NCI-H748 (cell line): ENCODE results near the gene RAC2.
A peak's percentile ranks its signal among the peaks of the same experiment; 100 is the strongest.

Experiments
- DNase-seq: peaks from one replicate; lab custom pipeline; 2025; ENCODE audit not compliant: unreplicated experiment; lab: John Stamatoyannopoulos, UW

Gene RAC2

DNA sequence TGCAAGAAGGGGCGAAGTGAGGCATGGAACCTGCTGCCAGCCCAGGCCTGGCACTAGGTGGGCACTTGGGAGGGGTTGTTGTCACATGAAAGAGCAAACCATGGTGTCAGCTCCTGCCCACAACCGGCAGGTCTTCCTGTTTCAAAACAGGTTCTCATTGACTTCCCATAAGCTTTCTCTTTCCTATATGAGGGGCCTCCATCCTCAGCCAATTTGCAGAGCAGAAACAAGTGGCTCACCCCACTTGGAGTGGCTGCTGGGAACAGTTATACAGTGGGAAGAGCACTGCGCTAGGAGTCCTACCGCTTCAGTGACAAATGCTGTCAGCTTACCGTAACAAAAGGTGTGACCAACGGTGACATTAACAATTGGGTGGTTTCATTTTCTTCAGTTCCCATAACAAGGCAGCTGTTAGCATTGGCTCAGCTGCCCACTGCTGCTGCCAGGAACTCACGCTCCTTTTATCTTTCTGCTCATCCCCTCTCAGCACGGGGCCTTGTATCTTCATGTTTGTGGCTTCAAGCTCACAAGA is 21.6 kb downstream of the RAC2 start:
- no peak for DNase-seq

DNA sequence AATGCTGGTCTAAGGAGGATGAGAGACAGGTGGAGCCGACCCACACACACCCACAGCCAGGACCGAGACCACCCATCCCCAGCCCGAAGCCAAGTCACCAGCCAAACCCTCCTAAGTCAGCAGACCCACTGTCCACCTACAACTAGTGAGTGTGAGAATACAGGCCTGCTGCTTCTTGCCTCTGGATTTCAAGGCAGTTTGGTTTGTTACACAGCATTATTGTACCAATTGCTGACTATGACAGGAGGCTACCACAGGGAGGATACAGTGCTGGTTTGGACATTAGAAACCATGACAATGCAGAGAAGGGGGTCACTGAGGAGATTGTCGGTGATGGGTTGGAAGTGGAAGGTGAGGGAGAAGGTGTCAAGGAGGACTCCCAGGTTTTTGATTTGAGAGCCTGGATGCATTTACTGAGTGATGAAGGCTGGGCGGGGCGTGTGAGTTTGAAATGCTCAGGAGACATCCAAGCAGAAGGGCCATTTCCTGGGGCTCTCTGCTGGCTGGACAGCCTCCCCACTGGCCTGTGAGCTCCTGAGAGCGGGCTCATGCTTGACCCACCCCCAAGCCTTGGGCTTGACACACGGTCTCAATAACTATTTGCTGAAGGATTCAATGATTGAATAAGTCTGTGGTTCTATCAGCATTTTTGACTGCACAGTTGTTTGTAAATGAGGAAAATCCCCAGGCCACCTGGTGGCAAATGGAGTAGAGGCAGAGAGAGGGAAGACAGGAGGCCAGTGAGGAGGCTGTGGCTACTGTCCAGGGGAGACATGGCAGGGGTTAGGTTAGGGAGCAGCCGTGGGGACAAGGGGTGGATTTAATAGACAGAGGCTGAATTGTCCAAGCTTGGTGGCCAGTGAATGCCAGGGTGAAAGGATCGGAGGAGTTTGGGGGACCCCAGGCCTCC is 22.4 kb downstream of the RAC2 start:
- no peak for DNase-seq

DNA sequence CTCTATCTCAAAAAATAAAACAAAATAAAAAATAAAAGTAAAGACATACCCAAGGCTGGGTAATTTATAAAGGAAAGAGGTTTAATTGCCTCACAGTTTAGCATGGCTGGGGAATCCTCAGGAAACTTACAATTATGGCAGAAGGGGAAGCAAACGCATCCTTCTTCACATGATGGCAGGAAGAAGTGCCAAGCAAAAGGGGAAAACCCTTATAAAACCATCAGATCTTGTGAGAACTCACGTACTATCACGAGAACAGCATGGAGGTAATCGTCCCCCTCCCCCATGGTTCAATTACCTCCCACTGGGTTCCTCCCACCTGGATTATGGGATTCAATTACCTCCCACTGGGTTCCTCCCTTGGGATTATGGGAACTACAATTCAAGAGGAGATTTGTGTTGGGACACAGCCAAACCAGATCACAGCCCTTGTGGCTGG is 23.5 kb downstream of the RAC2 start:
- no peak for DNase-seq

DNA sequence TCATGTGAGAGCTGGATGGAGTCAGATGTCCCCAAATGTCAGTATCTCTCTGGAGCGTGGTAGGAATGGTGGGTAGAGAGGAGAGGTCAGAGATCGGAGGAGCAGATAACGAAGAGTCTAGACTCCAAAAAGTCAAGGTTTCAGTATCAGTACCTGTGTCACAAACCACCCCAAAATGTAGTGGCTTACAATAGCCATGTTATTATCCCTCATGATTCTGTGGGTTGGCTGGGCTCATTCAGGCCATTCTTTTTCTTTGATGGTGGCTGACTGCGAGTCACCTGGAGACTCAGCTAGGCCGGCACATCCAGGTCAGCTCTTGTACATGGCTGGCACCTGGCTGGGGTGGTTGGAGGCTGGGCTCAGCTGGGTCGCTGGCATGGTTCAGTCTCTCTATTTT is 24.5 kb downstream of the RAC2 start:
- DNase-seq, result no peak

DNA sequence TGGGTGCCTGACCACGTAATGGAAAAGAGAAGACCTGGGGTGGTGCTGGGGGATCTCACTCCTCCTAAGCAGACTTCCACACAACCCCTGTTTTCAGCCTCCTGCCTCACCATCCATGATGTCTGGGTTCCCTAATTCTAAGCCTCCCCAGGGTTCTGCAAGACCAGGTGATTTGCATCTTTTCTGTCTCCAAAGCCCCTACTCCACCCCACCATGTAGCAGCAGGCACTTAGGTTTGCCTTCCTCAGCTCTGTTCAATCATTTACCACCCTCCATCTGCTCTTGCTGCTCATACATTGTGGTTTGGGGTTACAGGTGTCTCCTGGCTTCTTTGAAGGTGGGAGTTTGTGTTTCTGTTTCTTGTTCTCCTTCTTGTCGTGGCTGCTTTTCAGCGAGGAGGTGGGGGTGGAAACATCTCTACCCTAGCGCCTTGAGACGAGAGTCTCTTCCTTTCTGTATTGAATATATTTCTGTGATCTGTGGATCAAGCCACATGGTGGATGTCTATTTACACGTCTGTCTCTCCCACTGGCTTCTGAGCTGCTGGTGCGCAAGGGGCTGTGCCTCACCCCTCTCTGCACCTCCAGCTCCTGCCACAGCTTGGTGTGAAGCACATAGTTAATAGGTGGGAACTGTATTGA is 25.2 kb downstream of the RAC2 start:
- DNase-seq, result no peak

DNA sequence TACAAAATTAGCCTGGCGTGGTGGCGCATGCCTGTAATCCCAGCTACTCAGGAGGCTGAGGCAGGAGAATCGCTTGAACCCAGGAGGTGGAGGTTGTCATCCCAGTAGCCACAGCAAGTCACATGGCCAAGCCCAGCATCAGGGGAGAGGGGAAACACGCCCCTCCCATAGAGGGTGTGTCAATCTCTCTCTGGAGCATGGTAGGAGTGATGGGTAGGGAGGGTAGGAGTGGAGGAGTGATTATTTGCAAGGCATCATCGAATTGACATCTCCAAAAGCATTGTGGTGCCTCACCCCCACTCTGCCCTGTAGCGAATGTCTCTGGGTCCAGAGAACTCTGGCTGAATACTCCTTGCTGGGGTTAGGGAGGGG is 25.7 kb downstream of the RAC2 start:
- DNase-seq, result no peak

DNA sequence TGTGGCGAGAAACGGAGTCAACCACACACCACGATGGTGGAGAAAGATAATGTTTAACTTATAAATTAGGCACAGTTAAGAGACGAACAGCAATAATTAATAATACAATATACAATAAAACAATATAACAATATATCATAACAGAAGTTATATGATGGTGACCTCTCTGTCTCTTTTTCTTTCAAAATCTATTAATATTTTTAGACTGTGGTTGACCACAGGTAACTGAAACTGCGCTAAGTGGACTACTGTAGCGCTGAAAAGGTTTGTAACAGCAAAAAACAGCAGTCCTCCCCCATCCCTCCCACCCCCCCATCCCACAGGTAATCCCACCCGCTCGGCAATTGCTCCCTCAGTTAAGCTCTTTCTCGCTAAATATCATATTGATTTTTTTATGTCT is 28.2 kb downstream of the RAC2 start:
- no peak for DNase-seq

DNA sequence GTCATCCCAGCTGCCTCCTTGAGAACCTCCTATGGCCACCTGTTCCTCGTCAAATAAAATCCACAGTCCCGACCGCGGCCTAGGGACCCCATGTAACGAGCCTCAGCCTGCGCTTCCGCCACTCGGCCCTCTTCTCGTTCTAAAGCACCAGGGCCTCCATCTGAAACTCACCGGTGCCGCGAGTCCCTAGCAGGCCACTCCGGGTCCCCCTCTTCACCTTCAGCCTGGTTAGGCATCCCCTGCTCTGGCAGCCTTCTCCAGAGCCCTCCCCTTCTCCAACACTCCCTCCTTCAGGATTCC is 29.4 kb downstream of the RAC2 start:
- DNase-seq, result no peak

DNA sequence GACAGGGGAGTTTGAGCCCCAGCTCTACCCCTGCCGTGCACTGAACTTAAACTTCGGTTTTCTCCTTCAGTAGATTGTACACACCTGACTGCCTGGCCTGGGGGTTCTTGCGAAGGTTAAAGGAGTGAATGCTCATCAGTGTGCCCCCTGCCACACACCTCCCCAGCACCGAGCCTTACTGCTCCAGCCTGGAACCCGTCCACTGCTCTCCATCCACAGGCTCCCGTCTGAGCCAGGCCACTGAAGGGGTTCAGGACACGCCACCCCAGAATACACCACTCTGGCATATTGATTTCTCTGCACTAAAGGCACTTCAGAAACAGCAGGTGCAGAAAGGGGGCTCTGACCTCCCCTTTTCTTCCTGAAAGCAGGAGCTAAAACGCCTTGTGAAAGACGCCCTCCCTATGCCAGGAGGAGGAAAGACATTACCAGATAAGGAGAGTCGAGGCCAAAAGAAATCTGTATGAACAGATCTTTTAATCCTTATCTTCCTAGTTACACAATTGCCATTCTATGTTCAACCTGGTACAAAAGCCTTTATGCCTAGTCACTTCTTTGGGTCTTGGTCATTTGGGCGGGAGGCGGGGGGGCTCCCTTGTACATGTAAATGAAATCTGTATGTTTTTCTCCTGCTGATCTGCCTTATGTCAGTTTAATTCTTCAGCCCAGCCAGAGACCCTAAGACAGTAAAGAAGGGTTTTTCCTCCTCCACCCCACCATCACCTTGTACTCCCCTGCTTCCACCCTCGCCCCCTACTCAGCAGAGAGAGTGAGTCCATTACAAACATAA is 29.9 kb downstream of the RAC2 start:
- no peak for DNase-seq

DNA sequence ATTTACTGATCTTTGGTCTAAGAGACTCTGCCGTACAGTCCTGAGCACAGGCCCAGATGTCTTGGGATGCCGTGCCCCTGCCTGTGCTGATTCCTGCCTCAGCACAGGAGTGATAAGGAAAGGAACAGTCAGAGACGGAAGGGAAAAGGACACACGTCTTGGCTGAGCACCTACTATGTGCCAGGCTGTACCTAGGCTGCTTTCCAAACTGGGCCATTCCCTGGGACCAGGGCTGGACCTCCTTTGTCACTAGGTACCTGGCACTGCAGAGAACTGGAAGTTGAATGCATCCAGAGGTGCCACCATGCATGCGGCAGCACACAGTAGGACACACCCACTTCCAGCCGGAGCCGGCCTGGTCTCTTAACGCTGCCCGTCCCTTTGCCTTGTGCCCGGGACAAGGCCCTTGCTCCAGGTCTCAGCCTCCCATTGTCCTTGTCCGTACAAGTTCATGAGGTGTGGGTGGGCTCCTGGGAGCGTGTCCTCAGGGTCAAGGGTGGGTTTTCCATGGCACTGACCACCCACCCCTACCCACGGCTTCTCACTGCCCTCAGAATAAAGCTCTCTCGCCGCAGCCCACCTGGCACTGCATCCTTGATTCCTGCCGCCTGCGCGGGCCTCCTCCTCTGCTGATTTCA is 30.7 kb downstream of the RAC2 start:
- no peak for DNase-seq

DNA sequence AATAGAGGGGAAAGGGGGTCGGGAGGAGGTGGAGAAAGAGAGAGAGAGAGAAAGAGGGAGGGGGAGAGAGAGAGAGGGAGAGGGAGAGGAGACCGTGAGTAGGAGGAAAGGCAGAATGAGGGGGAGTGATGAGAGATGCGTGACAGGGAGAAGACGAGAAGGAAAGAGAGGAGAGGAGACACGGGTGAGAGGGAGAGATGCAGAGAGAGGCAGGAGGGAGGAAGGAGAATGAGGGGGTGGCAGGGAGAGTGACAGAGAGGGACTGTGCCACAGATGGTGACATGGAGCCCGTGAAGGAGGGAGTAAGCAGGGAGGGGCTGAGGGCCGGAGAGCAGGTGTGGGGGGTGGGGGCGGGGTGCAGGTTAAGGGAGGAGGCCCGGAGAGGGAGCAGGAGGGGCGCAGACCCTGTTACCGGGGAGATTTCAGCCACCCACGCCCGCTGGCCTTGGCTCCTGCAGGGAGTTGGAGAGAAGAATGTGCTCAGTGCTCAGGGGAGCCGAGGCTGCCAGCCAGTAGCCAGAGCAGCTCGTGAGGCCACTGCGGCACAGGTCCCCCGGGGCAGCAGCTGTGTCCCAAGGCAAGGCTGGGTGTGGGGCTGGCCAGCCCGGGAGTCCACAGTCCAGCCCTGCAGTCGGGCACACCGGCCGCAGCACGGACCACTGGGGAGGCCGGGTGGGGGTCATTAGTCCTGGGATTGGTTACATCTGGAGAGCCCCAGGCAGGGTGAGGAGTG is 31.7 kb downstream of the RAC2 start, which contains the start of gene SSTR3:
Gene SSTR3 (minus strand): TSS at position 304 of the 733 bp plus-strand sequence. CDS start 4,674 bp downstream, outside the sequence.
- DNase-seq, result peak; percentile 2

DNA sequence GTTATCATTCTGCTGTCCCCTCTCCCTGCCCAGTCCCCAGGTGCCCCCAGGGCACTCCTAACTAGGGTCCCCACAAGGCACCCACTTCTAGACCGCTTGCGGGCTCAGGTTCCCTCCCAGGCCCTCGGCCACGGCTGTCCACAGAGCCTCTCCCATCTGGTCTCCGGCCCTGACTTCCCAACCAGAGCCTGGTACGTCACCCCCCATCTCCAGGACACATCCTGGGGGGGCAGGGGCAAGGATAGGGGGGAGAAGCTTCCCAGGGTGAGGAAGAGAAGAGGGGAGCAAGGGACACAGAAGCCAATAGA is 32.2 kb downstream of the RAC2 start:
- DNase-seq, result no peak

DNA sequence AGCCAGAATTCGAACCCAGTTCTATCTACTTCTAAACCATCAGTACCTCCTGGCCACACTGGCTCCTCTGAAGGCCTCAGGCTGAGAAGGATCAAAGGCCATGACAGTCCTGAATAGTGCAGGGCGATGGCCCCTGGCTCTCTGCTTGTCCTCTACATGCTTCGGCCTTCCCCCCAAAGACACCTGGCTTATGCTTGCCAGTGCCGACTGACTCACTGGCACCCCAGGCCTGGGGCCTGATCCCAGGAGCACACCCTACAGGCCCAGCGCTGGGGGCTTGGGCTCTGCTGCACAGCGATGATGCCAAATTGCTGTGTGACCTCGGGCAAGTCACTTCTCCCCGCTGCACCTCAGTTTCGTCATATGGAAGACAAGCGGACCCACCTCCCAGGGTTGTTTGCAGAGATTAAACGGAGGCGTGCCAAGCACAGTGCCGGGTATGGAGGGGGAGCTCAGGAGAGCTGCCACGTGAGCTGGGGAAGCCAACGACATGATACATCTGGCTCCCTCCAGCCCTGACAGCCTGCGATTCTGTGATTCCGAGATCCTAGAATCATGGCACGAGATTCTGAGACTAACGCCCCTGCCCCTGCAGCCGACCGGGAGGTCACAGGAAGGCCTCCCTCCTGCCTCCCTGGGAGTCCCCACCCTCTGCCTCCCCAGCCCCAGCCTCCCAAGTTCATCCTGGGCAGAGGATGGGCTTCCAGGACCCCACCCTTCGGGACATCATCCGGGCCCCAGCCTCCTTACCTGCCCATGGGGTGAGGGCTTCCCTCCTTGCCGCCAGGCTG is 32.8 kb downstream of the RAC2 start:
- no peak for DNase-seq

DNA sequence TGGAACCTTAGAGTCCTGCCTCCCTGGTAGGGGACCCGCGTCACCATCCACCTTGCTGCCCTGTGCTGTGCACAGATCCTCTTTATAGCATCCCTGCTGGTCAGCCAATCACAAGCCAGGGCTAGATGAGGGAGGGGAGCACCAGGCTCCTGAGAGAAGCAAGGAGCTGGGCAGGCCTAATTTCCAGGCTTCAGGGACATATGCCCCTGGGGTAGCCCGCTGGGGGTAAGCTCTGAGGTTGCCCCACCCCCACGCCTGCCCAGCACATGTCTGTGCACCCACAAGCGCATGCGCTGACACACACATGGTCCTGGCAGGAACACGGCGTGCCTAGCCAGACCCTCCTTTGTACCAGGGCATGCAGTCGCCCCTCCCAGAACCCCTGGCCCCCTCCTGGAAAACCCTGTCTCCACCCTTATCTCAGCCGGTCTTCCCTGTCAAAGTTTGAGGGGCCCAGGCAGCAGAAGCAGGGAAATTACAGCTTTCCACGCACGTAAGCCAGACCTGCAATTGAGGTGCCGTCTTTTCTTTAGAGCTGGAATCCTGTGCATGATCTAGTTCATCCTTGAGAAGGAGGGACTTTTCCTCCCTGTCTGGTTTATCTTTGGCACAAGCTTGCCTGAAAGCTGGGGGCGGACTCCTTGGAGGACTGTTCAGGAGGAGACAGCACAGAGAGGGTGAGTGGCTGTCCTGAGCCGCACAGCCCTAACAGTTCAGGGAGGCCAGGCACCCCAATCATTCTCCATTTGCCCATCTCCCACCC is 33.8 kb downstream of the RAC2 start:
- DNase-seq, result no peak

DNA sequence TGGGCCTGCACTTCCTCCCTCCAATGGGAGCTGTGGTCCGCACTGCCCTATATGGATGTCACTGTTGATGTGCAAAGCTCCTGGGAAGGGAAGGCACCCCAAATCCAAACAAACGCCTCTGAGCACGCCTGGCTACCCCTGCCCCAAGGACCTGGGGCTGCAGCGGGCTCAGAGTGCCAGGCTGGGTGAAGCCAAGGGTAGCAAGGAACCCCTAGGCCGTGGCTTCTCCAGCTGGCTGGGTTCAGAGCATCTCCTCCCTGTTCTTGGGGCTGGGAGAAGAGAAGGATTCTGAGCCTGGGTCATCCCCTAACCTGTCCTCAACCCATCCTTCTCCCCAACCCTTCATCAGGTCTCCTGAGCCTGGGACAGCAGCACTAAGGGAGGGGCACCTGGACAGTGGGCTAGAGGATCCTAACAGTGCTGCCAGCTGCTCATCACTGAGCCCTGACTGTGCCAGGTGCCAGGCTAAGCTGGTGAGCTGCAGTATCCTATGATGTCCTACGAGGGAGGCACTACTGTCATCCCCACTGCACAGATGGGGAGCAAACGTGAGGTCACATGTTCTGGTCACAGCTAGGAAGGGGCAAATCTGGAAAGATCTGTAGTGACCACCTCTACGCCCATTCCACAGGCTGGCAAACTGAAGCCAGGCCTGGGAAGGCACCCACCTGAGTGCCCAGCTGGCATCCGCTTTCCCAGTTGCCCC is 34.8 kb downstream of the RAC2 start:
- no peak for DNase-seq

DNA sequence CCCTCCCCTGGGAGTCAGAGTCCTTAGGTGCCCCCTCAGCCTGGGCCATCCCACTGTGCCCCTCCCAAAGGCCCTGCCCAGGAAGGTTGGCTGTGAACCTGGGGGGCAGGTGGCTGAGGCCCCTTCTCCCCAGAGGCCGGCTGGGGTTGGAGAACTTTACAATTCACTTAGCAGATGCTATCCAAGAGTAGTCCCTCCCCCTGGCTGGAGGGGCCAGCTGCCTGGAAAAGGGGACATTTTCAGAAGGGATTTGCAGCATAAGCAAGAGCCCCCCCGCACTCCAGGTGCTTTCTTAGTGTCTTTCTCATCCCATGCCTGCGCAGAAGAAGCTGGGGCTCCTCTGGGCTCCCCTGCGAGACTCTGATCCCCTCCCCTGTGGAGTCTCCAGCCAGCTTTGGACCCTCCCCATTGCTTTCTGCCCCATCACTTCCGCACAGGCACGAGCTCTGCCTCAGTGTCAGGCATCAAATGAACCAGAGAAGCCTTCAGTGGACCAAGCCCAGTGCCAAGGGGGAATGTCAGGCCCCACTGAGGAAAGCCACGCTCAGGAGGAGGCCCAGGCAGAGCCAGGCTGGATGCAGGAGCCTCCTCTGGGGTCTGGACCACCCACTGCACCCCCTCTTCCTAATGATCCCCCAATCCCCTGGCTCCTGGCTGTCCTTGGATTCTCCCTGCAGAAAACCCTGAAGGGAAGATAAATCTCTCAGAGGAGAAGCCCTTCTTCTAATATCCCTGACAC is 35.5 kb downstream of the RAC2 start:
- no peak for DNase-seq

DNA sequence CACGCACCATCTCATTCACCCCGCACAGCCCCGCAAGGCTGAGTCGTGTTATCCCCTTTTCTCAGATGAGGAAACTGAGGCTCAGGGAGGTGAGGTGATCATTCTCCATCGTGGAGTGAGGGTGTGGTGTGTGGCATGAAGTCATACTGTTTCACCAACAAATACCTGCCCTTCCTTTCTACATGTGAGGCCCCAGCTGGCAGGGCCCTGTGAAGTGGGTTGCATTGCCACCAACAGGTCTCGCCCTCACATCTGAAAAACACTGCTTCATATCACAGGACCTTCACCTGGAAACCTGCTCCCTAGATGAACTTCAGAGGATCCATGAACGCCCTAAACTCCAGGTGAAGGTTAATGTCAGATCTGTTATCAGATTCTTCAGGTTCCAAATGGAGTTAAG is 36.1 kb downstream of the RAC2 start:
- no peak for DNase-seq
